Measurements from ENCODE around the gene PIGQ.

The PIGQ gene

DNA sequence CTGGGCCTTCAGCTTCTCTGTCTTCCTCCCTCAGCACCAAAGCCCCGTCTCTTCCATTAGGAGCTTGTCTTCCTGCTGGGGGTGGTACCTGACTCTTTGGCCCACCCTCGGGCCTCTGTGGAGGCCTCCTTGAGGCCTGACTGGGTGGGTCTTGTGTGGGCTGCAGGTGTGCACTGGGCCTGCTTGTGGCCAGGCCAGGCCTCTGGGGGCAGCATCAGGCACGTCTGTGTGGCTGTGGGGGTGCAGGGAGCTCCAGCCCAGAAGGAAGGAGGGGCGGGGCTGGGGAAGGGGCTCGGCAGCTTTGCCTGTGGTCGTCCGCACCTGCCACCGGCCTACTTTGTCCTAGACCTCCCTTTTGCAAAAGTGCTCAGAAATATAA is 7.0 kb downstream of the PIGQ start:
- DNase-seq (ENCODE audit: low read depth), result no peak
- TF ChIP-seq, protein P1, sequence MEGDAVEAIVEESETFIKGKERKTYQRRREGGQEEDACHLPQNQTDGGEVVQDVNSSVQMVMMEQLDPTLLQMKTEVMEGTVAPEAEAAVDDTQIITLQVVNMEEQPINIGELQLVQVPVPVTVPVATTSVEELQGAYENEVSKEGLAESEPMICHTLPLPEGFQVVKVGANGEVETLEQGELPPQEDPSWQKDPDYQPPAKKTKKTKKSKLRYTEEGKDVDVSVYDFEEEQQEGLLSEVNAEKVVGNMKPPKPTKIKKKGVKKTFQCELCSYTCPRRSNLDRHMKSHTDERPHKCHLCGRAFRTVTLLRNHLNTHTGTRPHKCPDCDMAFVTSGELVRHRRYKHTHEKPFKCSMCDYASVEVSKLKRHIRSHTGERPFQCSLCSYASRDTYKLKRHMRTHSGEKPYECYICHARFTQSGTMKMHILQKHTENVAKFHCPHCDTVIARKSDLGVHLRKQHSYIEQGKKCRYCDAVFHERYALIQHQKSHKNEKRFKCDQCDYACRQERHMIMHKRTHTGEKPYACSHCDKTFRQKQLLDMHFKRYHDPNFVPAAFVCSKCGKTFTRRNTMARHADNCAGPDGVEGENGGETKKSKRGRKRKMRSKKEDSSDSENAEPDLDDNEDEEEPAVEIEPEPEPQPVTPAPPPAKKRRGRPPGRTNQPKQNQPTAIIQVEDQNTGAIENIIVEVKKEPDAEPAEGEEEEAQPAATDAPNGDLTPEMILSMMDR (IDR thresholded peaks at IDR 0.05; ENCODE audit: low read depth, low read length, missing control alignments), result peak; percentile 16
- H3K4me3 ChIP-seq (ENCODE audit: low read depth, low read length), result no peak overlapping the region
- in situ Hi-C loops (cut with HindIII; ENCODE audit: low sequenced_read_pairs), result no loop called here

DNA sequence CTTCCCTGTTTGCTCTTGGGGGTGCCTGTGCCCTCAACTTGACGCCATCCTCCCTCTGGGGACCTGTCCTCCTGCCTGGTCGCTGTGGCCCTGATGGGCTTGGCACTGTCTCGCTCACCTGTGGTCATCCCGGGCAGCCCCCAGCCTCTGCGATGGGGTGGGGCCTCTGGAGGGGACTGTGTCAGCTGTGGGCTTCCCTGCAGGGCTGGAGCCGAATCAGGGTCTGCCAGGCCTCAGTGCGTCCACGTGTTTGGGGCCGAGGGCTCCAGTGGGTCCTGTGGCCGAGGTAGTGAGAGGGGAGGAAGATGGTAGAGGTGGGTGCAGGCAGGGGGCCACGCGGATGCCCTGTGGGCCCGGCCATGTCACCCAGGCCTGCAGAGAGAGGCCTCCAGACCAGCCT is 8.0 kb downstream of the PIGQ start:
- TF ChIP-seq, protein P1 (IDR thresholded peaks at IDR 0.05; ENCODE audit: low read depth, low read length, missing control alignments), result no peak
- no peak overlapping the region for H3K4me3 ChIP-seq (ENCODE audit: low read depth, low read length)
- no peak for DNase-seq (ENCODE audit: low read depth)
- in situ Hi-C loops (cut with HindIII; ENCODE audit: low sequenced_read_pairs), result no loop called here

DNA sequence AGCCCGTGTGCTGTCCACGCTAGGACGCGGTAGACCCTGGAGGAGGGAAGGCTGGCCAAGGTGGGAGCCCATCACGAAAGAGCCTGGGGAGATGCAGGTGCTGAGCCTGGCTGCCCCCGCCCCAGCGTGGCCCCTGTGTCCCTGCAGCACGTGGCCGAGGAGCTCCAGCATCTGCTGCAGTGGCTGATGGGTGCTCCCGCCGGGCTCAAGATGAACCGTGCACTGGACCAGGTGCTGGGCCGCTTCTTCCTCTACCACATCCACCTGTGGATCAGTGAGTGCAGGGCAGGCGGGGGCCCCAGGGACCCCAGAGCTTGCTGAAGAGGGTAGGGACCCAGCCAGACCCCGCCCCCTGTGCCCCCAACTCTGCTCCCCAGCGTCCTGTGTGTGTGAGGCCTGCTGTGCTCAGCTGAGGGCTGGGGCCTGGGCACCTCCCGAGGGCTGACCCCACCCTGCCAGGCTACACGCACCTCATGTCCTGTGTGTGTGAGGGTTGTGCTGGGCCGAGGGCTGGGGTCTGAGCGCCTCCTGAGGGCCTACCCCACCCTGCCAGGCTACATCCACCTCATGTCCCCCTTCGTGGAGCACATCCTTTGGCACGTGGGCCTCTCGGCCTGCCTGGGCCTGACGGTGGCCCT is 8.6 kb downstream of the PIGQ start:
- H3K4me3 ChIP-seq (ENCODE audit: low read depth, low read length), result no peak overlapping the region
- DNase-seq (ENCODE audit: low read depth), result no peak
- TF ChIP-seq, protein P1 (IDR thresholded peaks at IDR 0.05; ENCODE audit: low read depth, low read length, missing control alignments), result no peak
- in situ Hi-C loops (cut with HindIII; ENCODE audit: low sequenced_read_pairs), result no loop called here

DNA sequence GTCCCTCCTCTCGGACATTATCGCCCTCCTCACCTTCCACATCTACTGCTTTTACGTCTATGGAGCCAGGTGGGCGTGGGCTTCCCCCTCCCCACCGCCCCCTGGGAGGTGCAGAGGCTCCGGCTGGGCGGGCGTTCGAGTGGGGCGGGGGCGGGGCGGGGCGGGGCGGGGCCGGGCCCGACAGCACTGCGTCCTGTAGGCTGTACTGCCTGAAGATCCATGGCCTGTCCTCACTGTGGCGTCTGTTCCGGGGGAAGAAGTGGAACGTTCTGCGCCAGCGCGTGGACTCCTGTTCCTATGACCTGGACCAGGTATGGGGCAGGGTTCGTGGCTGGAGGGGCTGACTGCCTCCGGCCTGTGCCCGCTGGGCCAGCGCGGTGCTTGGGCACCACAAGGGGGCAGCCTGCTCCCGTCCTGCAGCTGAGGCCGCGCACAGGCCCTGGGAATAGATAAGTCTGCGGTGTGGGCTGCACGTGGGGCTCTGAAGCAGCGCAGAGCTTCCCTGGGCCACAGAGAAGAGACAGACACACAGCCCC is 9.2 kb downstream of the PIGQ start:
- no peak for DNase-seq (ENCODE audit: low read depth)
- TF ChIP-seq, protein P1 (IDR thresholded peaks at IDR 0.05; ENCODE audit: low read depth, low read length, missing control alignments), result peak; percentile 77
- in situ Hi-C loops (cut with HindIII; ENCODE audit: low sequenced_read_pairs), result no loop called here
- no peak overlapping the region for H3K4me3 ChIP-seq (ENCODE audit: low read depth, low read length)

DNA sequence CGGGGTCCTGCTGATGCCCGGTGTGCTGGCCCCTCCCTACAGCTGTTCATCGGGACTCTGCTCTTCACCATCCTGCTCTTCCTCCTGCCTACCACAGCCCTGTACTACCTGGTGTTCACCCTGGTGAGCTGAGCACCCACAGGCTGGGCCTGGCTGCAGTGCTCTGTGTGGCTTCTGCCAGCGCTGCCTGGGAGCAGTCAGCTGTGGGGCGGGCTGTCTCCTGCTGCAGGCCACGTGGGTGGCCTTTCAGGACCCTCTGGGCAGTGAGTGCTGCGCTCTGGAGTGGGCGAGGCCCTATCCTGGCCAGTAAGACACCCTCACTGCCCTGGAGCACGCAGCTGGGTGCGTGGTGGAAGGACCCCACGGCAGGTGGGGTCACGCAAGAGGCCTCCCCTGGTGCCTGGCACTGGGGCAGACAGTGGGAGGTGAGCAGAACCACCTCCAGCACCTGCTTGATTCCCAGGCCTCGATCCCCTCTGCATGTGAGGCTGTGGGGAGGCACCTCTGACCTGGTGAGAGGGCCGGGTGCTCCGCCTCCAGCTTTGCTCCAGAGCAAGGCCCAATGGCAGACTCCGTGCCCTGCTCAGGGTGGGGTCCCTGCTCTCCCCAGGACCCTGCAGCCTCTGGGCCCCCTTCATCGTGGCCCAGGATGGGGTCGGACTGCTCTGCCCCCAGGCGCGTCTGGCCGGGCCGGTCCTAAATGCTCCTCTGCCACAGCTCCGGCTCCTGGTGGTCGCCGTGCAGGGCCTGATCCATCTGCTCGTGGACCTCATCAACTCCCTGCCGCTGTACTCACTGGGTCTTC is 10.6 kb downstream of the PIGQ start:
- DNase-seq (ENCODE audit: low read depth), result no peak
- in situ Hi-C loops (cut with HindIII; ENCODE audit: low sequenced_read_pairs), result no loop called here
- TF ChIP-seq, protein P1 (IDR thresholded peaks at IDR 0.05; ENCODE audit: low read depth, low read length, missing control alignments), result no peak
- no peak overlapping the region for H3K4me3 ChIP-seq (ENCODE audit: low read depth, low read length)

DNA sequence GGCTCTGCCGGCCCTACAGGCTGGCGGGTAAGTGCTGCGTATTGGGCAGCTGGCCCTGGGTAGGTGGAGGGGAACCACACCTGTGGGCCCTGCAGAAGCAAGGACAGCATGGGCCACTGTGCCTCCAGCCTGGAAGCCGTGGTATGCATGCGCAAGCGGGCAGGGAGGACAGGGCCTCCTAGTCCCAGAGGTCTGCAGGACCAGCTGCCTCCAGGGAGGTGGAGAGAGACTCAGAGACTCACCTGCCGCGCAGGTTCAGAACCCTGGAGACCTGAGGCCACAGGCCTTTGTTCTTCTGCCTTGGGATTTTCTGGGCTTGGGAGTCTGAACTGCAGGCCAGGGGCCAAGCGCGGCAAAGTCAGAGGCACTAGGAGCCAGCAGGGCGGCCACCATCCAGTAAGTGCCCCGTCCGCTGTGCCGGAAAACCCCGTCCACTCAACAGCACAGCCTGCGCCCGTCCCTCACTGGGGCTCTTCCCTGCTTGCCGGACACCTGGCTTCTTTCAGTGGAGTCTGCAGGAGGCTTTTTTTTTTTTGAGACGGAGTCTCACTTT is 11.3 kb downstream of the PIGQ start:
- in situ Hi-C loops (cut with HindIII; ENCODE audit: low sequenced_read_pairs), result no loop called here
- no peak overlapping the region for H3K4me3 ChIP-seq (ENCODE audit: low read depth, low read length)
- DNase-seq (ENCODE audit: low read depth), result no peak
- TF ChIP-seq, protein P1 (IDR thresholded peaks at IDR 0.05; ENCODE audit: low read depth, low read length, missing control alignments), result no peak

Data from astrocyte of the cerebellum (primary cell).